Placental epithelial cell (primary cell): ENCODE measurements around the gene FKBP7. TPM values are rescaled to one million over a fixed set of nuclear protein-coding genes. Genes with fewer than 3 reads are reported as not detected.

Source experiments
- total RNA-seq: library from RNA; depleted of rRNA; stranded (reverse); fragments of >200 nt; gene quantifications from 2 replicates; pipeline ENCODE4 v1.2.3, GENCODE V29; 2012

Gene FKBP7, protein sequence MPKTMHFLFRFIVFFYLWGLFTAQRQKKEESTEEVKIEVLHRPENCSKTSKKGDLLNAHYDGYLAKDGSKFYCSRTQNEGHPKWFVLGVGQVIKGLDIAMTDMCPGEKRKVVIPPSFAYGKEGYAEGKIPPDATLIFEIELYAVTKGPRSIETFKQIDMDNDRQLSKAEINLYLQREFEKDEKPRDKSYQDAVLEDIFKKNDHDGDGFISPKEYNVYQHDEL
- 20.3 and 38.9 TPM in 2 replicates for total RNA-seq

DNA sequence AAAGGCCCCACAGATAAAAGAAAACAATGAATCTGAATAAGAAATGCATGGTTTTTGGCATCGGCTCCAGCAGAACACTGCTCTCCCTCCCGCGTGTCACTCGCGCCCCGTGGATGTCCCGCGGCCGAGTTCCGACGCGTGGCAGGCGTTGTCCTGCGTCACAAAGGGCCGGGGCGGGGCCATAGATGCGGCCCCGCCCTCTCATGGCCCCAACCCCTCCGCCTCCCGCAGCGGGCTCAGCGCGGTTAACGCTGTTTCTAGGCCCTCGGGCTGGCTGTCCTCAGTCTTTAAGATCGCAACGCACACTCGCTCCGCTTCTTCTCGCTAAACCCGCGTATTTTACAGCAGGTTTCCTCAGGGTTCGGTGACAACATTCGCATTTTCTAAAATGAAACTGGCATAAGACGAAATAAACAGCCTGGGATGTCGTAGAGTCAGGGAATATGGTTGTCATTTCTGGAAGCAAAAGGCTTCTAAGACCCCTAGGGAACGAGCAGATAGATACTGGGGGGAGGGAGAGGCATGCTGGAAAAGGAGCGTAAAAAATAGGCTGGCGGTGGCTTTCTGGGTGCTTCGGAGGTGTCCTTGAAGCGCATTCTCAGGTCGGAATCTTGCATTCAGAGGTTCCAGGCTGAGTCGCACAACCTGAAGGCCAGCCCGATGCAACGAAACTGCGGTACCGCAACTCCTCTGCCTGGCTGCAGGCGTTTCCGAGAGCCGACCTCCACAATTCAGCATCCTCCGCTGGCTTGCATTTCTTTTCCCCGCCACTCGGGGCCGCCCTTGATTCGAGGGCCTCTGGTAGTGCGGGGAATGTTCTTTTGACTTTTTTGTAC is at the start of gene FKBP7:
FKBP7 (minus strand) TSS at position 162 of the 836 bp plus-strand sequence; CDS start at position 61, 101 bp downstream.

DNA sequence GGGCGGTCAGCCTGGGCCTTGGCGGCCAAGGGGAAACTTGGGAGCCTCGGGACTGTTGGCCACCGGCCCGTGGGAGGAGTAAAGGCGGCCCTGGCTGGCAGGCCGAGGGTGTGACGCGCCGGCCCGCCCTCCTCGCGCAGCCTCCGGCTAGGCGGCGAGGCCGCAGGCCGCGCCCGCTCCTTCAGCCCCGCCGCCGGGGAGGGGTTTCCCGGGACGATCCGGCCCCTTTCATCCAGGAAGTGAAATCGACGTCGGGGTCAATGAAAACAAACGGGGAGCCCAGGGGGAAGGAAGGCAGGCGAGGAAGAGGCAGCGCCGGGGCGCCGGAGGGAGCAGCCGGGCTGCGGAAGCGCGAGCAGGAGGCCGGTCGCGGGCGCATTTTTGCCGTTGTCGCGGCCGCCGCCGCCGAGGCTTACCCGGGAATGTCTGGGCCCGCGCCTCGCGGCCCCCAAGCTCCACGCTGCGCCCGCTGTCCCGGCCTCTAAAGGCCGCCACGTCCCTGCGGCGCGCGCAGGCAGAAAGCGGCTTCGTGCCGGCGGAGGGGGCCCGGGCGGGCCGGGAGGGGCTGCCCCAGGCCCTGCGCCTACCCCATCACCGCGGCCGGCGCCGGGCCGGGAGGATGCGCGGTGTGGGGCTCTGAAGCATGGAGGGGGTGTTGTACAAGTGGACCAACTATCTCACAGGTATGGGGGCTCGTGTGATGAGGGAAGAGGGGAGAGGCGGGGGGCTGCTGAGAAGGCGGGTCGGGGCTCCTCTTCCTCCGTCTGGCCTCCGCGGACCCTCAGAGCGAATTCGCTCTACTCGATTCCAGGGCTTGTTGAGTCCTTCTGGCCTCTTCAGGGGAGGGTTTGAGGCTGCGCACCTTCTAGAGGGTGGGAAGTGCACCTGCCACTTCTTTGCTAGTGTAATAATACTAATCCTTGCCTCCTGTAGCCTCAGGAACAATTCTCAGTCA is 2.1 kb upstream of the FKBP7 start, which contains the start of gene PLEKHA3:
PLEKHA3 (plus strand) TSS at position 231 of the 955 bp plus-strand sequence; CDS start at position 644, 413 bp downstream.

DNA sequence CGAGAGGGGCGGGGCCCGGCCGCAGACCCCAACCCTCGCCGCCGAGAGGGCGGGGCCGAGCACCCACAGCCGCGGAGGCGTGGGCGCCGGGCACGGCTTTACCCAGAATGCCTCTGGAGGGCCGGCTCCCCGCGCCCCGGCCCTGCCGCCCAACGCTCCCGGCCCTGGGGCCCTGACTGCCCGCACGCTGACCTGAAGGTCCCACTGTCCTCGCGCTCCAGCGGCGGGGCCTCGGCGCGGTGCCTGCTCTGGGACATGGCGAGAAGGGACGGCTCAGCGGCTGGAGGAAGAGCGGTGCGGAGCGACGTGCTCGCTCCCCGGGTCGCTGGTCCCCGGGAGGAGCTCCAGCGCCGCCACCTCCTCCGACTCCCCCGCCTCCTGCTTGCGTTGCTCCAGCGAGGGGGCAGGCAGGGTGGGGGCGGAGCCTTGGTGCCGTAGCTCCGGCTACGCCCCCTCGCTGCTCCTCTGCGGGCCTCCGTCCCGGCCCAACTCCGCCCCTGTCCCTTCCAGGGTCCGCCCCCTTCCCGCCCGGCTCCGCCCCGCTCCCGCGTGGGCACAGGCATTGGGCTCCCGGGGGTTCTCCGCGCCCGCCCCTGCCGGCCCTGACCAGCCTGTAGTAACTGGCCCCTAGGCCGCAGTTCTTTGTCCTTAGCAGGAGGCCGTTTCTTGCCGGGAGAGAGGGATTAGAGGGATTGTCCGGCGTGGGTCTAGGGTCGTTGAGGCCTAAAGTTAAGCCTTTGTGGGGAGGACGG is 27.4 kb downstream of the FKBP7 start, which contains the start of the genes PJVK and PRKRA:
PJVK (plus strand) TSS at position 605 of the 752 bp plus-strand sequence. CDS start 2,032 bp downstream, outside the sequence.
PRKRA (minus strand) TSS at position 402 of the 752 bp plus-strand sequence; CDS start at position 257, 145 bp downstream.

Other genes with a start within 250 kb of the FKBP7 start
- 50.6 and 75.8 TPM in 2 replicates for gene PRKRA, start 27.4 kb downstream of the FKBP7 start, total RNA-seq
- 1.1 and 5.1 TPM in 2 replicates for gene PJVK, start 27.2 kb downstream of the FKBP7 start, total RNA-seq
- 5.1 and 8.5 TPM in 2 replicates for gene PLEKHA3, start 1.9 kb upstream of the FKBP7 start, total RNA-seq